Stomach smooth muscle (tissue), 2 donors: ENCODE measurements around the gene ELOVL7.

Experiments
- H3K27ac ChIP-seq: one replicate; pipeline ENCODE4 v1.7.0; 2013; ENCODE audit warnings: mild to moderate bottlenecking, low read length, inconsistent platforms
- H3K27me3 ChIP-seq, 2 donors: one replicate each; pipeline ENCODE4 v1.7.0; 2013; ENCODE audit warnings: low read length in 2 of 2; ENCODE audit not compliant: insufficient read depth in 2 of 2, control insufficient read depth in 1 of 2
- H3K36me3 ChIP-seq, 2 donors: one replicate each; pipeline ENCODE4 v1.7.0; 2013; ENCODE audit warnings: low read length in 2 of 2; ENCODE audit not compliant: control insufficient read depth in 2 of 2, insufficient read depth in 2 of 2
- H3K4me1 ChIP-seq: one replicate; pipeline ENCODE4 v1.7.0; 2013; ENCODE audit warnings: low read length; ENCODE audit not compliant: control insufficient read depth, insufficient read depth
- H3K4me3 ChIP-seq, 2 donors: one replicate each; pipeline ENCODE4 v1.7.0; 2013; ENCODE audit warnings: low read length in 2 of 2
- H3K9ac ChIP-seq, 2 donors: one replicate each; pipeline ENCODE4 v1.7.0; 2013; ENCODE audit warnings: low read length in 2 of 2, mild to moderate bottlenecking in 1 of 2
- H3K9me3 ChIP-seq, 2 donors: one replicate each; pipeline ENCODE4 v1.7.0; 2013; ENCODE audit warnings: low read length in 2 of 2; ENCODE audit not compliant: control insufficient read depth in 2 of 2
- donor health status: healthy.
- donor health status: Pancreatic carcinoma.

The ELOVL7 gene

DNA sequence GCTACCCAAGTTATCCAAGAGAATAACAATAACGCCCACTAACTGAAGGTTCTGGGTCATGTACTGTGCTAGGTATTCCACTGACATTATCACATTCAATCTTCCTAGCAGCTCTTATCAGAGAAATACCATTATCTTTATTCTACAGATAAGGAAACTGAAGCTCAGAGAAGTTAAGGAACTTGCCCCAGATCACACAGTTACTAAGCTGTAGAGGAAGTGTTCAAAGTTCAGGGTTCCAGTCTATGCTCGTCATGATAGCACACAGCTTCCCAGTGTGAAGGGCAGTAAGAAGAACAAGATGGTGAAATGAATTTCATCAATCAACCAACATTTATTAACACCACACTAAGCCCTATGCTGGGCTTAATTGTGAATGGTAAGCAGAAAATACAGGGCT lies 29.6 kb downstream of the ELOVL7 start:
- no peaks in the 10 kb centered on the region for H3K36me3 ChIP-seq
- no peak overlapping the region for H3K9ac ChIP-seq
- no peaks in the 10 kb centered on the region for H3K9me3 ChIP-seq
- no peak overlapping the region for H3K4me3 ChIP-seq
- no peaks in the 10 kb centered on the region for H3K27me3 ChIP-seq
- no peak overlapping the region for H3K27ac ChIP-seq
- no peaks in the 10 kb centered on the region for H3K4me1 ChIP-seq

DNA sequence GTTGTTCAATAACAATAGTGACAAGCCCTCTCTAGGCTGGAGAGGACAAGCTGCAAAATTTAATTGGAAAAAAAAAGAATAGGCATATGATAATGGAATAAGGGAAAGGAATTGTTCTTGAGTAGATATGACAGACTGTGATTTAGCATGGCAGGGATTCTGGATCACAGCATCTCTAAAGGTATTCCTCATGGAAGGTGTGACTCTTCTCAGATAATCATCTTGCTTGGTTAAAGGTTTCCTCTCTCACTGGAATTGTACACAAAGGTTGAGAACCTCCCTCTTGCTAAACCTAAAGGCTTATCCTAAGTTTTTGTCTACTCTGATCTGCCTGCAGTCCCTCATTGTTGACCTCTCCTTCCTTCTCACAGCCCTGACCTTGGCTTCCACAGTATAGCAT lies 31.6 kb downstream of the ELOVL7 start:
- Histone ChIP-seq H3K36me3 (no peaks in the 10 kb centered on the region), H3K4me1 (no peaks in the 10 kb centered on the region), H3K4me3 (no peak overlapping the region), H3K9me3 (no peaks in the 10 kb centered on the region), H3K9ac (no peak overlapping the region), H3K27ac (no peak overlapping the region), H3K27me3 (no peaks in the 10 kb centered on the region)

DNA sequence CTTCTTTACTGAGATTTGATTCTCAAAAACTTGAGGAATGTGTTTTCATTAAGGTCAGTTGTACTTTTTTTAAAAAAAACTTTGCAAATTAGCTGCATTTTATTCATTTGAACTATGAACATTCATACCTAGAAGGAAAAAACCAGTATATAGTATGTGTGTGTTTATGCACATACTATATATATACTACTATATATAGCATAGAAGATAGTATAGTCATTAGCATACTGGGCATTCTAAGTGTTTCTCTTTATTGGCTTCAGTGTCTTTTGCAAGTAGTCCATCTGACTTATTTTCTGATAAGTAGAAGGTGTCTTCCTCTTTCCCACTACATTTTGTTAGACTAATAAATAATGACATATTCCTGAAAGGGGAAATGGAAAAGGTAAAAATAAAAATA lies 33.0 kb downstream of the ELOVL7 start:
- no peaks in the 10 kb centered on the region for H3K9me3 ChIP-seq
- H3K4me1 ChIP-seq, result no peaks in the 10 kb centered on the region
- no peak overlapping the region for H3K4me3 ChIP-seq
- no peak overlapping the region for H3K27ac ChIP-seq
- no peaks in the 10 kb centered on the region for H3K36me3 ChIP-seq
- H3K9ac ChIP-seq, result no peak overlapping the region
- no peaks in the 10 kb centered on the region for H3K27me3 ChIP-seq

DNA sequence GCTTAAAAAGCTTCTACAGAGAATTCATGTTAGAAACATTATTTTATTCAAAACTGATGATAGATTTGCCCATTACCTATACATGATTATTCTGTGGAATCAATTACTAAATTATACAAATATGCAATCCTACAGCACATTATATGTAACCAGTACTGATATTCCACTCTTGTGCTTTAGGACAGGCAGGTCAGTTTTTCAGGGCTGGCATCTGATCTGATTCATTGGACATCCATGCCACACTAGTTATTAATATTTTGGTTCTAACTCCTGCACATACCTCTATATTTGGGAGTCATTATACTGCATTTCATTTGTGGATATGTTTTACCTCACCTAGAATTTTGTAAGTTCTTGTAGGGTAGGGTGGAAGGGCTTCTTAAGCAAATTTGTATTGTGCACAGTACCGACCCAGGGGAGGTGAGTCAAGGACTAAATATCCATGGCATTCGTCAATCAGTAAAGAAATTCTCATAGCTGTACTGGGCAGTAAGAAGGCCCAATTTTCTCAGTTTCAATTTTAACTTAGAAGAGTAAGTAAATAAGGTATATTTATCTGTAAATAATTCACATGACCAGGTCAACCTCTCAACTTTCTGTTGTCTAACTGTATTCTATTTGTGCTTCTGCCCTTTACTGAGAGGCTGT lies 33.5 kb downstream of the ELOVL7 start:
- H3K27me3 ChIP-seq, result no peaks in the 10 kb centered on the region
- H3K9ac ChIP-seq, result no peak overlapping the region
- no peak overlapping the region for H3K4me3 ChIP-seq
- H3K9me3 ChIP-seq, result no peaks in the 10 kb centered on the region
- no peaks in the 10 kb centered on the region for H3K36me3 ChIP-seq
- H3K4me1 ChIP-seq, result no peaks in the 10 kb centered on the region
- H3K27ac ChIP-seq, result no peak overlapping the region

DNA sequence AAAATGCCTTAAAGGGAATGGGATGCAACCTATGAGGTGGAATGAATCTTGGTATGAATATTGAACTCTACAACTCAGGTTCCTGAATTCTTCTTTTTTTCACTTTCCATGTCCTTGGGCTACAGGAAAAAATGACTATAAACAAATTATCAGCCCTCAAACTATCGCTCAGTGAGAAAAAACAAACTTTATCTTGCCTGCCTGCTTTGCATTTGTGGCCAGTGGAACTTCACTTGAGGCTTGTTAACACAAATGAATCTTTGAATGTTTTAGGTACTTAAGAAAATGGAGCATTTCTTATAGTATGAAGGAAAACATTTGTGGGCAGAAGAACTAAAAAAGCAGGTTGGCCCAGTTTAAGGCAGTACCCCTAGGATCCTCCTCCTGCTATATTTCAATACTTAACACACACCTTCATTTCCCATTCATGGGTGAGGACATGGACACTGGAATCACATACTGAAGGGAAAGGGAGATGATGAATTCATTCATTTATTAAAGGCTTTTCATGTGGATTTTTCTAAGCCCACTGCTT lies 34.1 kb downstream of the ELOVL7 start:
- Histone ChIP-seq H3K9me3 (no peaks in the 10 kb centered on the region), H3K27ac (no peak overlapping the region), H3K9ac (no peak overlapping the region), H3K4me1 (no peaks in the 10 kb centered on the region), H3K4me3 (no peak overlapping the region), H3K27me3 (no peaks in the 10 kb centered on the region), H3K36me3 (no peaks in the 10 kb centered on the region)

DNA sequence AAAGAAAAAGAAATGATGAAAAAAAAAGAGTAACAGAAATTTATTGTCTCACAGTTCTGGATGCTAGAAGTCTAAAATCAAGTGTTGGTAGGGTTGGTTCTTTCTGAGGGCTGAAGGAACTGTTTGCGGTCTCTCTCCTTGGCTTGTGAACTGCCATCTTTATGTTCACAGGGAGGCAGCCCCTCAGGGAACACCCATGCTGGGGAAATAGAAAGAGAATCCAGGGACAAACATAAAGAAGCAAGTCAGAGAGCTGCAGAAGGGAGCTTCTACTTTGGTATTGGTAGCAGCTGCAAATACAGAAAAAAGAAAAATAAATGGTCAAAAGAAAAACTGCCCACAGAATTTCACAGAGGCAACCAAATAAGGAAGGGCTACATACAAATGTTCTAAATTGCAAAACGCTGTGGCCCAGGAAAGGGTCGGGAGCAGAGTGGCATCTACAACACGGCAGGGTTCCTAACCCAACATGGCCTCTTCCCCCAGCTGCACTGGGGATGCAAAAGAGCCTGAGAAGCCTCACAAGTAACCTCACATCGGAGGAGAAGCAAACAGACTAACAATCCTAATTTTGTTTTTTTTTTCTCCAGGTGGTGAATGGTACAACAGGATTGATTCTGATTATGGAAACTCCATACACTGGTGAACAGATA lies 37.4 kb downstream of the ELOVL7 start:
- no peaks in the 10 kb centered on the region for H3K9me3 ChIP-seq

DNA sequence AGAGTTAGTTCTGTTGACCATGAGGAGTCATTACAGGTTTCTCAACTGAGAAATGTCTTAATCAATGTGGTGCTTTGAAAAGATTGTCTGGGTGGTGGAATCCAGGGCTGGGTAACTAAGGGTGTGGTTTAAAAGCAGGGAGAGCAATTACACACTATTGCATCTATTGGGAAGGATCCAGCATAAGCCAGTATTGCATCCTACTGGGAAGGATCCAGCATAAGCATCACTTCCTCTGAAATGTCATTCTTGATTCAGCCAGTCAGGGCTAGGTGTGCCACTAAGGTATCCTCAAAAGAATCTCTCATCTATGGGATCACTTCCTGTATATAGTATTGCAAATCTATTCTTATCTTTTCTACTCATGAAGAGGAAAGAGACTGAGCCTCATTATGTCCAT lies 38.6 kb downstream of the ELOVL7 start:
- no peaks in the 10 kb centered on the region for H3K4me1 ChIP-seq

More for the DNA sequence above, 37.4 kb downstream of the ELOVL7 start:
- Histone ChIP-seq H3K9ac (no peak overlapping the region), H3K36me3 (no peaks in the 10 kb centered on the region), H3K4me1 (no peaks in the 10 kb centered on the region), H3K4me3 (no peak overlapping the region), H3K27me3 (no peaks in the 10 kb centered on the region), H3K27ac (no peak overlapping the region)

DNA sequence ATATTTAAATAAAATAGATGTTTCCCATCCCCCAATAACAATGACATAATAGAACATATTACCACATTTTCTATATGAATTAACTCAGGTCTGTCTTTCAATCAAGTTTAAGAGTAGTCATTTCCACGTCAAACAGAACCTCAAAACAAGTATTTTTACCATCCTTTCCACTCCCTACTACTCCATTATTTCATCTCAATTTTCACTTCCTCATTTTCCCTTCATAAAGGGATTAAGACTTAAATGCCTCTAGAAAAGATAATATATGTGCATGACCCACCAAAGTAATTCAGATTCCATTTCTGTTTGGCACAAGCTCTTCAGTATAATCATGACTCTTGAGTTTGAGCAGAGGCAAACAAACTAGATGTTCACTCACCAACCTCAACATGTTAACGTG lies 40.4 kb downstream of the ELOVL7 start:
- H3K27ac ChIP-seq, result no peak overlapping the region
- H3K4me1 ChIP-seq, result no peaks in the 10 kb centered on the region
- H3K36me3 ChIP-seq, result no peaks in the 10 kb centered on the region
- no peak overlapping the region for H3K4me3 ChIP-seq
- no peaks in the 10 kb centered on the region for H3K27me3 ChIP-seq
- no peaks in the 10 kb centered on the region for H3K9me3 ChIP-seq
- no peak overlapping the region for H3K9ac ChIP-seq

More for the DNA sequence above, 38.6 kb downstream of the ELOVL7 start:
- Histone ChIP-seq H3K36me3 (no peaks in the 10 kb centered on the region), H3K9ac (no peak overlapping the region), H3K27me3 (no peaks in the 10 kb centered on the region), H3K4me3 (no peak overlapping the region), H3K9me3 (no peaks in the 10 kb centered on the region), H3K27ac (no peak overlapping the region)

DNA sequence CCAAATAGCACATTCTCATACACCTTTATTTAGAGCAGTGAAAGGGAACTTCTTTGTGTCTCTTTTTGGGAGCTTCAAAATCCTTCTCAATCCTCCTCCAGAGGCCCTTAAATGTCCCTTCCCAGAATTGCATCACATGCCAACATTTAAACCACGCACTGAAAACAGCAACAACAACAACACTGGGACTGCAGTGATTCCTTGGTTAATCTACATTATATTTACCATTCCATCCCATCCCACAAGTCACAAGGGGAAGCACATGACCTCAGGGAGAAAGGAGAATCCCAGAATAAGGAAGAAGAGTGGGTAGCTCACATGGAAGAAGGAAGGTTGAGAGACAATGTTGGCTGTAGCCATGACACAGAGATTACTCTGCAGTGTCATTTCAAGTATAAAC lies 41.1 kb downstream of the ELOVL7 start:
- no peak overlapping the region for H3K9ac ChIP-seq
- no peak overlapping the region for H3K4me3 ChIP-seq
- H3K4me1 ChIP-seq, result no peaks in the 10 kb centered on the region
- no peaks in the 10 kb centered on the region for H3K9me3 ChIP-seq
- no peaks in the 10 kb centered on the region for H3K36me3 ChIP-seq
- no peak overlapping the region for H3K27ac ChIP-seq
- no peaks in the 10 kb centered on the region for H3K27me3 ChIP-seq

DNA sequence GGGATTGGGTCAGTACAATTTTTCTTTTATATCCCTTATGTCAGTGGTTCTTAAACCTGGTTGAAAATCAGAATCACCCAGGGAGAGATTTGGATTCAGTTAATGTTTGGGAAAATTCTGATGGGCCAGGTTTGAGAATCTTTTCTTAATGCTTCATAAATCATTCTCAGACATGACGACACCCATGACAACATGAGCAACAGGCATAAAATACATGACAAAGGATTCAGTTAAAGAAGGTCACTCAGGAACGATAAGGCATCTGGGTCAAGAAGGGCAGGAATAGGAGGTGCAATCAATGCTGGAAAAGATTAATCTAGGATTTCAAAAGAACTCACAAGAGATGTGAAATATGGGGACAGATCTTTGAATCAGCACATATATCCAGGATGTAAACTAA lies 41.8 kb downstream of the ELOVL7 start:
- Histone ChIP-seq H3K4me1 (no peaks in the 10 kb centered on the region), H3K27ac (no peak overlapping the region), H3K27me3 (no peaks in the 10 kb centered on the region), H3K9ac (no peak overlapping the region), H3K36me3 (no peaks in the 10 kb centered on the region), H3K9me3 (no peaks in the 10 kb centered on the region), H3K4me3 (no peak overlapping the region)

DNA sequence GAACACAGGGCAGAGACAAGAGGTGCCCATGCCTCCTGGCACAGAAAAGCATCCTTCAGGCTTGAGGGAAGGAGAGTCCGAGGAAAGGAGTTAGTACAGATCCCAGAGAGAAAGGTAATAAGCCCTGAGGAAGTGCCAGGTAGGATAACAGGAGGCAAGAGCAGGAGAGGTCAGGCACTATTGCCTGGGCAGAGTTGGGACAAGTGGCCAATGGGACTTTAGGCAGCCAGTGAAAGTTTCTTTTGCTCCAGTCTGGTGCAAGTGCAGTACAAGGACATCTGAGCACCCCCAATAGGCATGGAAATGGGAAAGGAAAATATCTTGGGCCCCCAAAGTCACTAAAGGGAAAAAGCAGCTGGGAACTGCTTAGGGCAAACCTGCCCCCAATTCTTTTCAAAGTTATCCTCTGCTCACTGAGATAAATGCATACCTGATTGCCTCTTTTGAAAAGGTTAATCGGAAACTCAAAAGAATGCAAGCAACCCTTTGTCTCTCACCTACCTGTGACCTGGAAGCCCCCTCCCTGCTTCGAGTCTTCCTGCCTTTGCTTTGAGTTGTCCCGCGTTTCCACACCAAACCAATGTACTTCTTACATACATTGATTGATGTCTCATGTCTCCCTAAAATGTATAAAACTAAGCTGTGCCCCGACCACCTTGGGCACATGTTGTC lies 46.5 kb downstream of the ELOVL7 start:
- H3K4me1 ChIP-seq, result no peaks in the 10 kb centered on the region
- no peak overlapping the region for H3K9ac ChIP-seq

More for the DNA sequence above, 46.5 kb downstream of the ELOVL7 start:
- Histone ChIP-seq H3K9me3 (no peaks in the 10 kb centered on the region), H3K27me3 (no peaks in the 10 kb centered on the region), H3K27ac (no peak overlapping the region), H3K36me3 (no peaks in the 10 kb centered on the region), H3K4me3 (no peak overlapping the region)
